Smooth muscle cell (in vitro differentiated cells): Measurements from ENCODE around the gene TTC22. TPM values are rescaled to one million over a fixed set of nuclear protein-coding genes. Genes with fewer than 3 reads are reported as not detected.

Experiments
- DNase-seq: peaks from one replicate; lab custom pipeline; 2025; ENCODE audit not compliant: unreplicated experiment; lab: John Stamatoyannopoulos, UW
- H2AFZ ChIP-seq: fragments of 200-600 bp; sonication (generic); 2 replicates; pipeline ENCODE4 v1.6.0; 2016; ENCODE audit warnings: antibody characterized with exemption, low read depth, mild to moderate bottlenecking
- H3F3A ChIP-seq: fragments of 200-600 bp; sonication (generic); 2 replicates; pipeline ENCODE4 v1.6.0; 2017; ENCODE audit warnings: antibody characterized with exemption, low read depth
- H3K27ac ChIP-seq: fragments of 200-600 bp; sonication (generic); 2 replicates; pipeline ENCODE4 v1.5.1; 2016; ENCODE audit warnings: low read depth, mild to moderate bottlenecking
- H3K27me3 ChIP-seq: fragments of 200-600 bp; sonication (generic); 2 replicates; pipeline ENCODE4 v1.6.1; 2016; ENCODE audit warnings: low read depth, mild to moderate bottlenecking
- H3K36me3 ChIP-seq: fragments of 200-600 bp; sonication (generic); 2 replicates; pipeline ENCODE4 v1.5.1; 2016; ENCODE audit warnings: low read depth
- H3K4me1 ChIP-seq: fragments of 200-600 bp; sonication (generic); 2 replicates; pipeline ENCODE4 v1.5.1; 2016; ENCODE audit warnings: low read depth
- H3K4me2 ChIP-seq: fragments of 200-600 bp; sonication (generic); 2 replicates; pipeline ENCODE4 v1.6.0; 2016; ENCODE audit warnings: mild to moderate bottlenecking
- H3K4me3 ChIP-seq: fragments of 200-600 bp; sonication (generic); 2 replicates; pipeline ENCODE4 v1.5.1; 2016; ENCODE audit warnings: mild to moderate bottlenecking
- H3K79me2 ChIP-seq: fragments of 200-600 bp; sonication (generic); 2 replicates; pipeline ENCODE4 v1.6.0; 2016; ENCODE audit warnings: low read depth, mild to moderate bottlenecking
- H3K9ac ChIP-seq: fragments of 200-600 bp; sonication (generic); 2 replicates; pipeline ENCODE4 v1.6.0; 2016; ENCODE audit warnings: low read depth
- H3K9me3 ChIP-seq: fragments of 200-600 bp; sonication (generic); replicated peaks from 2 replicates; pipeline ENCODE4 v1.5.1; 2016; ENCODE audit warnings: low read depth
- H4K20me1 ChIP-seq: fragments of 200-600 bp; sonication (generic); 2 replicates; pipeline ENCODE4 v1.6.0; 2016; ENCODE audit warnings: low read depth
- WGBS: methylation state at CpG from one replicate; pipeline ENCODE4 v1.1.7; 2016; ENCODE audit warnings: low lambda C conversion rate; 5-methylcytosine and 5-hydroxymethylcytosine counted together
- polyA plus RNA-seq: library from polyadenylated mRNA; unstranded; fragments of >200 nt; fragmentation: Nextera tagmentation; extraction: Ambion mirVana; gene quantifications from 2 replicates; pipeline ENCODE4 v1.2.1, GENCODE V29; 2016
- total RNA-seq: library from RNA; depleted of rRNA; stranded (reverse); fragments of >200 nt; gene quantifications from 2 replicates; pipeline ENCODE4 v1.2.3, GENCODE V29; 2014
- TF ChIP-seq, protein P1 (sequence below): fragments of 200-600 bp; sonication (generic); IDR thresholded peaks from 2 replicates; pipeline ENCODE4 v1.5.1; 2017; ENCODE audit warnings: borderline replicate concordance, mild to moderate bottlenecking, antibody characterized with exemption; ENCODE audit not compliant: insufficient read depth, poor library complexity, severe bottlenecking

Gene TTC22
- total and polyA plus RNA-seq, 2 experiments from 2014 or later: 0.50 to 1.3 TPM

DNA sequence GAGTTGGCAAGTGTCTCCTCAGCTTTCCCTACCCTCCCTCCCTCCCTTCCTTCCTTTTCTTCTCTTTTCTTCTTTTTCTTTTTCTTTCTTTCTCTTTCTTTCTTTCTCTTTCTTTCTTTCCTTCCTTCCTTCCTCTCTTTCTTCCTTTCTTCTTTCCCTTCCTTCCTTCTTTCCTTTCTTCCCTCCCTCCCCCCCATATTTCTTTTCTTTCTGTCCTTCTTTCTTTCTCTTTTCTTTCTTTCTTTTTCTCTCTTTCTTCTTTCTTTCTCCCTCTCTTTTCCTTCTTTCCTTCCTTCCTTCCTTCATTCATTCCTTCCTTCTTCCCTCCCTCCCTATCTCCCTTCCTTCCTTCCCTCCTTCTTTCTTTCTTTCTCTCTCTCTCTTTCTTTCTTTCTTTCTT is 18.6 kb upstream of the TTC22 start:
- H2AFZ ChIP-seq: no peak overlapping the region
- no peaks in the 10 kb centered on the region for H3K79me2 ChIP-seq
- H3K4me2 ChIP-seq: no peak overlapping the region
- H3K9ac ChIP-seq: no peak overlapping the region
- no peak overlapping the region for H3K4me3 ChIP-seq
- no peaks in the 10 kb centered on the region for H3K27me3 ChIP-seq
- H4K20me1 ChIP-seq: no peaks in the 10 kb centered on the region
- TF ChIP-seq, protein P1, sequence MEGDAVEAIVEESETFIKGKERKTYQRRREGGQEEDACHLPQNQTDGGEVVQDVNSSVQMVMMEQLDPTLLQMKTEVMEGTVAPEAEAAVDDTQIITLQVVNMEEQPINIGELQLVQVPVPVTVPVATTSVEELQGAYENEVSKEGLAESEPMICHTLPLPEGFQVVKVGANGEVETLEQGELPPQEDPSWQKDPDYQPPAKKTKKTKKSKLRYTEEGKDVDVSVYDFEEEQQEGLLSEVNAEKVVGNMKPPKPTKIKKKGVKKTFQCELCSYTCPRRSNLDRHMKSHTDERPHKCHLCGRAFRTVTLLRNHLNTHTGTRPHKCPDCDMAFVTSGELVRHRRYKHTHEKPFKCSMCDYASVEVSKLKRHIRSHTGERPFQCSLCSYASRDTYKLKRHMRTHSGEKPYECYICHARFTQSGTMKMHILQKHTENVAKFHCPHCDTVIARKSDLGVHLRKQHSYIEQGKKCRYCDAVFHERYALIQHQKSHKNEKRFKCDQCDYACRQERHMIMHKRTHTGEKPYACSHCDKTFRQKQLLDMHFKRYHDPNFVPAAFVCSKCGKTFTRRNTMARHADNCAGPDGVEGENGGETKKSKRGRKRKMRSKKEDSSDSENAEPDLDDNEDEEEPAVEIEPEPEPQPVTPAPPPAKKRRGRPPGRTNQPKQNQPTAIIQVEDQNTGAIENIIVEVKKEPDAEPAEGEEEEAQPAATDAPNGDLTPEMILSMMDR: no peak
- H3K9me3 ChIP-seq: no peaks in the 10 kb centered on the region
- H3K27ac ChIP-seq: no peak overlapping the region
- no peaks in the 10 kb centered on the region for H3F3A ChIP-seq
- H3K36me3 ChIP-seq: no peaks in the 10 kb centered on the region
- no peak for DNase-seq
- no peaks in the 10 kb centered on the region for H3K4me1 ChIP-seq

DNA sequence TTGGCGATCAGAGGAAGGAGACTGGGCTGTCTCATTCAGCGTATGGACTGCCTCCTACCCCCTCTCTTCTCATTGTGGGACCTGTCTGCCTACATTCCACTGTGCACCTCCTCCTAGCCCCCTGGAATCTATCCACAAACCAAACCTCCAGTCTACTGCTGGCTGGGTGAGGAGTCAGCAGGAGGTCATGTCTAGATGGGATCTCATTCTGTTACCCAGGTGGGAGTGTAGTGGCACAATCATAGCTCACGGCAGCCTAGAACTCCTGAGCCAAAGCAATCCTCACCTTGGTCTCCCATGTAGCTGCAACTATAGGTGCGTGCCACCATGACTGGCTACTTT is 18.0 kb upstream of the TTC22 start:
- no peaks in the 10 kb centered on the region for H3K27me3 ChIP-seq
- DNase-seq: no peak
- H3K4me2 ChIP-seq: no peak overlapping the region
- no peaks in the 10 kb centered on the region for H3K36me3 ChIP-seq
- H3K27ac ChIP-seq: no peak overlapping the region
- no peaks in the 10 kb centered on the region for H4K20me1 ChIP-seq
- H3F3A ChIP-seq: no peaks in the 10 kb centered on the region
- H3K79me2 ChIP-seq: no peaks in the 10 kb centered on the region
- H3K9me3 ChIP-seq: no peaks in the 10 kb centered on the region
- no peak overlapping the region for H3K9ac ChIP-seq
- WGBS: 72% methylated on average over 4 of the region's 4 CpGs
- no peak overlapping the region for H2AFZ ChIP-seq
- no peaks in the 10 kb centered on the region for H3K4me1 ChIP-seq
- TF ChIP-seq, protein P1: no peak
- H3K4me3 ChIP-seq: no peak overlapping the region

DNA sequence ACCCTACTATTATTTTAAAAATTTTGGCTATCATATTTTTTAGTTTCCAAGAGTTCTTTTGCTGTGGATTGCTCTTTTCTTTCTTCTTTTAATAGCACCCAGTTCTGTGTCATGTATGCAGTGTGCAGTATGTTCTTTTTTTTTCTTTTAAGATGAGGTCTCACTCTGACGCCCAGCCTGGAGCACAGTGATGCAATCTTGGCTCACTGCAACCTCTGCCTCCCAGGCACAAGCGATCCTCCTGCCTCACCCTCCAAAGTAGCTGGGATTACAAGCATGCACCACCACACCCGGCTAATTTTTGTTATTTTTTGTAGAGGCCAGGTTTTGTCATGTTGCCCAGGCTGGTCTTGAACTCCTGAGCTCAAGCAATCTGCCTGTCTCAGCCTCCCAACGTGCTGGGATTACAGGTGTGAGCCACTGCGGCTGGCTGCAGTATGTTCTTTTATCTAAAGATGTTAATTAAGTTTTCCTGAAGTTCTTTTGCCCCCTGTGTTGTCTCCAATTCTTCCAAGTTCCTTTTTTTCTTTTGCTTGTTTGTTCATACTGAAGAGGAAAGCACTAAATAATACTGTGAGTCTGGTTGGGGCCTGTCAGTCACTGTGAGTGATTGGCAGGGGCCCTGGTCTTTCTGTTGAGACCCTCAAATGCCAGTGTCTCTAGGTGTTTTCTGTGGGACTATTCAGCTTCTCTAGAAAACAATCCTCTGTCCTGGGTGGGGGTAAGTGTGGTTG is 17.5 kb upstream of the TTC22 start:
- Histone ChIP-seq H3K4me3 (no peak overlapping the region), H3F3A (no peaks in the 10 kb centered on the region), H3K4me1 (no peaks in the 10 kb centered on the region), H3K4me2 (no peak overlapping the region), H3K9ac (no peak overlapping the region), H2AFZ (no peak overlapping the region), H3K79me2 (no peaks in the 10 kb centered on the region), H3K36me3 (no peaks in the 10 kb centered on the region), H3K27me3 (no peaks in the 10 kb centered on the region), H4K20me1 (no peaks in the 10 kb centered on the region), H3K9me3 (no peaks in the 10 kb centered on the region), H3K27ac (no peak overlapping the region)
- DNase-seq: no peak
- 74% methylated on average over 5 of the region's 5 CpGs for WGBS
- TF ChIP-seq, protein P1: no peak

DNA sequence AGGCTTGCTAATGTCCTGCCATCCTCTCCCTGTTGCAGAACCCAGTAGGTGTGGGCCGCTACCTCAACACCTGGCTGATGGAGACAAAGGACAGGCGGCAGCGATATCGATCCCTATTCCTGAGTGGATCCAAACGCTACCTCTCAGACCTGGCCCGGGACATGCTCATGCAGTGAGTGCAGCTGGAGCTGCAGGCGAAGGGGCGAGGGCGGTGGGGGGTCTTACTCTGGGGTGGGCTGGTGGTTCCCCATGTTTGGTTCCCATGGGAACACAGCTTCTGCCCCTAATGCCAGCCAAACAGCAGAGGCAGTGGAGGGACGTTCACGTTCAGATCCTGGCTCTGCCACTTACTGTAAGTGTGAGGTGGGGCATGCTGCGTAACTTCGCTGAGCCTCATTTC is 15.8 kb upstream of the TTC22 start:
- Histone ChIP-seq H3K27ac (no peak overlapping the region), H3K9ac (no peak overlapping the region), H3K4me3 (no peak overlapping the region), H3K9me3 (no peaks in the 10 kb centered on the region), H3K36me3 (no peaks in the 10 kb centered on the region), H3K27me3 (no peaks in the 10 kb centered on the region), H3K4me1 (no peaks in the 10 kb centered on the region), H2AFZ (no peak overlapping the region), H3F3A (no peaks in the 10 kb centered on the region), H4K20me1 (no peaks in the 10 kb centered on the region), H3K4me2 (no peak overlapping the region), H3K79me2 (no peaks in the 10 kb centered on the region)
- TF ChIP-seq, protein P1: no peak
- DNase-seq: no peak
- 97% methylated on average over 13 of the region's 13 CpGs for WGBS
